Measurements from ENCODE around the gene RRAD. TPM values are rescaled to one million over a fixed set of nuclear protein-coding genes. Genes with fewer than 3 reads are reported as not detected.

RRAD gene
- total and polyA plus RNA-seq, 4 experiments from 2014 or later: 0.29 to 0.58 TPM; not detected in 2

- no peaks in the 10 kb centered on the region for H3K36me3 Mint-ChIP-seq
Observed at GRCh38 chr16:66904846-66905632, 20.3 kb downstream of the RRAD start.

DNA sequence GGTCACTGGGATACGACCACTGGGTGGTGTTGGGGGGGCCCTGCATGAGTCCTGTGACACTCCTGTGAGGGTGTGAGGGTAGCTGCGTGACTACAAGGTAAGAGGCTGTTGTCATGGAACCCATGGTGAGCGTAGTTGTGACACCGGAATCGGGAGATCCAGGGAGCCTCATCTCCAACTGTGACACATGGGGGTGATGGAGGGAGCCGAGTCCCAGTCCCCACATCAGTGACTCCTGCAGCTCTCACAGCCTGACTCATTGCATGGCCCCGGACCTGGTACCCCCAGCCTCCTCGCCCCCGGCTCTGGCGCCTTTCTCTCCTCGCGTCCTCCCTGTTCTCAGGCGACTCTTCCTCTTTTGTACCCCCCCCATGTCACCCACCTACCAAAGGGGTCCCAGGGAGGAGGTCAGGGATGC lies 20.9 kb downstream of the RRAD start:
- POLR2A ChIA-PET (ENCODE audit: partially characterized antibody): no interaction called here
- no peaks in the 10 kb centered on the region for H3K9me3 ChIP-seq (ENCODE audit: control insufficient read depth in 1 of 2, low read length in 2 of 2)
- DNase-seq: no peak
- no peak overlapping the region for H3K4me3 ChIP-seq (ENCODE audit: low read length in 2 of 2)
- Mint-ChIP-seq H3K27ac (no peak overlapping the region), H3K4me1 (peaks cover 5 to 10% (median 8%) of the 10 kb centered on the region in 4 donors), H3K4me3 (no peak overlapping the region), H3K9me3 (no peaks in the 10 kb centered on the region), H3K27me3 (no peaks in the 10 kb centered on the region), H3K36me3 (no peaks in the 10 kb centered on the region)
- no peak overlapping the region for H3K27ac ChIP-seq (ENCODE audit: low read depth, low read length)
- intact Hi-C loops (cut with micrococcal nuclease): no loop called here
- H3K4me1 ChIP-seq (ENCODE audit: insufficient read depth, low read length): peaks cover 11% of the 10 kb centered on the region
- CTCF ChIA-PET (ENCODE audit: partially characterized antibody): interaction anchor here (1.6 to 1.7 kb wide), 2 partner anchors 9 to 37 kb away, joined by 4 read pairs; no protein-coding TSS in a partner anchor
- H3K36me3 ChIP-seq (ENCODE audit: insufficient read depth, low read length): no peaks in the 10 kb centered on the region
- no peaks in the 10 kb centered on the region for H3K27me3 ChIP-seq (ENCODE audit: insufficient read depth, low read length)

More at GRCh38 chr16:66904846-66905632, 20.3 kb downstream of the RRAD start:
- H3K4me1 ChIP-seq (ENCODE audit: insufficient read depth, low read length): peaks cover 11% of the 10 kb centered on the region
- H3K36me3 ChIP-seq (ENCODE audit: insufficient read depth, low read length): no peaks in the 10 kb centered on the region
- H3K27ac ChIP-seq (ENCODE audit: low read depth, low read length): no peak overlapping the region
- H3K4me3 ChIP-seq (ENCODE audit: low read length in 2 of 2): no peak overlapping the region
- no peaks in the 10 kb centered on the region for H3K9me3 Mint-ChIP-seq
- no peaks in the 10 kb centered on the region for H3K27me3 Mint-ChIP-seq
- POLR2A ChIA-PET (ENCODE audit: partially characterized antibody): no interaction called here
- H3K27me3 ChIP-seq (ENCODE audit: insufficient read depth, low read length): no peaks in the 10 kb centered on the region
- no peak overlapping the region for H3K27ac Mint-ChIP-seq
- intact Hi-C loops (cut with micrococcal nuclease): no loop called here
- no peak for DNase-seq
- no peaks in the 10 kb centered on the region for H3K9me3 ChIP-seq (ENCODE audit: control insufficient read depth in 1 of 2, low read length in 2 of 2)
- peaks cover 5 to 10% (median 8%) of the 10 kb centered on the region in 4 donors for H3K4me1 Mint-ChIP-seq
- CTCF ChIA-PET (ENCODE audit: partially characterized antibody): interaction anchor here (1.7 kb wide), 1 partner anchor 10 kb away, joined by 4 read pairs; no protein-coding TSS in a partner anchor
- H3K4me3 Mint-ChIP-seq: no peak overlapping the region

DNA sequence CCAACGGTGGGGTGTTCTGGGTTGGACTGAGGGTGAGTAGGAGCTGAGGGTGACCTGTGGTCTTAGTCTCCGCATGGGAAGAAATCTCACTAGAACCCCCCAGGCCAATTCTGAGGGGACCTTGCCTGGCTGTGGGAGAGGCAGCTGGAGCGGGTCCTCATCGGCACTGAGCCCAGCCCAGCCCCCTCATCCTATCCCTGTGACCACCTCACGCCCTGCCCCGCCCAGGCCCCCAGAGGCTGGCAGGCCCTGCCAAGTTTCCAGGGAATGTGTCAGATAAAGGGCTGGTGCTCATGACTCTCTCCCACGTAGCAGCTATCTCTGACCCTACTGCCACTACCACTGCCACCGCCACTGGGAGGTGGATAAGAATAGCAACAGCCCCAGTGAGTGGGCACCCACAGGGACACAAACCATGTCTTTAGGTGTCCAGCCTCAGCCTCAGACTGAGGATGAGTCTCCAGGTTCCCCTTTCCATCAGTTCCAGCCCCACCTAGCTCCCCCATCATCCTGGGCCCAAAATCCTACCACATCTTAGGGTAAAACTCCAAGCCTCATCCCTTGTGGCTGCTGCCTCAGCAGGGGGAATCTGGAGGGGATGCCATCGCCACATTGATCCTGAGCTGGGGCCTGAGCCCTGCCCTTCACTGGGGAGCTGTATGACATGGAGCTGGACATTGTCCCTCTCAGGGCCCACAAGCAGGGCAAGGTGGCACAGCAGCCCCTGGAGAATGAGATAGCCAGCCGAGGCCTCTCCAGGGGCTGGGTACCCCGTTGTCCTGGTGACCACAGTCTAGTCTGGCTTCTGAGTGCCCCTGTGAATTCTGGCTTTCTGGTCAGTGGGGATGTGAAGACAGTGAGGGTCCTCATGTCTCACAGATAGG lies 21.5 kb downstream of the RRAD start:
- no peaks in the 10 kb centered on the region for H3K36me3 Mint-ChIP-seq
- Histone ChIP-seq H3K27me3 (ENCODE audit: insufficient read depth, low read length) (no peaks in the 10 kb centered on the region), H3K36me3 (ENCODE audit: insufficient read depth, low read length) (no peaks in the 10 kb centered on the region), H3K9me3 (ENCODE audit: control insufficient read depth in 1 of 2, low read length in 2 of 2) (no peaks in the 10 kb centered on the region), H3K4me3 (ENCODE audit: low read length in 2 of 2) (no peak overlapping the region), H3K4me1 (ENCODE audit: insufficient read depth, low read length) (peaks cover 11% of the 10 kb centered on the region), H3K27ac (ENCODE audit: low read depth, low read length) (no peak overlapping the region)
- no peaks in the 10 kb centered on the region for H3K9me3 Mint-ChIP-seq
- H3K27me3 Mint-ChIP-seq: no peaks in the 10 kb centered on the region
- POLR2A ChIA-PET (ENCODE audit: partially characterized antibody): no interaction called here
- H3K4me1 Mint-ChIP-seq: peaks cover 5 to 10% (median 8%) of the 10 kb centered on the region in 4 donors
- no peak for DNase-seq
- H3K27ac Mint-ChIP-seq: no peak overlapping the region
- no peak overlapping the region for H3K4me3 Mint-ChIP-seq
- intact Hi-C loops (cut with micrococcal nuclease): no loop called here
- CTCF ChIA-PET (ENCODE audit: partially characterized antibody): interaction anchor here (1.6 kb wide), 1 partner anchor 36 kb away, joined by 4 read pairs; no protein-coding TSS in a partner anchor

- Histone ChIP-seq H3K4me1 (ENCODE audit: insufficient read depth, low read length) (peaks cover 11% of the 10 kb centered on the region), H3K27me3 (ENCODE audit: insufficient read depth, low read length) (no peaks in the 10 kb centered on the region), H3K27ac (ENCODE audit: low read depth, low read length) (no peak overlapping the region), H3K9me3 (ENCODE audit: control insufficient read depth in 1 of 2, low read length in 2 of 2) (no peaks in the 10 kb centered on the region), H3K36me3 (ENCODE audit: insufficient read depth, low read length) (no peaks in the 10 kb centered on the region), H3K4me3 (ENCODE audit: low read length in 2 of 2) (no peak overlapping the region)
- H3K27ac Mint-ChIP-seq: no peak overlapping the region
- CTCF ChIA-PET (ENCODE audit: partially characterized antibody): interaction anchor here (1.6 kb wide), 1 partner anchor 35 kb away, joined by 4 read pairs; no protein-coding TSS in a partner anchor
- no peak overlapping the region for H3K4me3 Mint-ChIP-seq
- H3K9me3 Mint-ChIP-seq: no peaks in the 10 kb centered on the region
- peaks cover 5 to 10% (median 8%) of the 10 kb centered on the region in 4 donors for H3K4me1 Mint-ChIP-seq
- H3K36me3 Mint-ChIP-seq: no peaks in the 10 kb centered on the region
- no peak for DNase-seq
- H3K27me3 Mint-ChIP-seq: no peaks in the 10 kb centered on the region
- intact Hi-C loops (cut with micrococcal nuclease): no loop called here
- POLR2A ChIA-PET (ENCODE audit: partially characterized antibody): interaction anchor here (1.2 kb wide), 1 partner anchor 22 kb away, joined by 3 read pairs; the partner anchor contains the start of gene PDP2
Observed at GRCh38 chr16:66902648-66903543, 22.4 kb downstream of the RRAD start.

DNA sequence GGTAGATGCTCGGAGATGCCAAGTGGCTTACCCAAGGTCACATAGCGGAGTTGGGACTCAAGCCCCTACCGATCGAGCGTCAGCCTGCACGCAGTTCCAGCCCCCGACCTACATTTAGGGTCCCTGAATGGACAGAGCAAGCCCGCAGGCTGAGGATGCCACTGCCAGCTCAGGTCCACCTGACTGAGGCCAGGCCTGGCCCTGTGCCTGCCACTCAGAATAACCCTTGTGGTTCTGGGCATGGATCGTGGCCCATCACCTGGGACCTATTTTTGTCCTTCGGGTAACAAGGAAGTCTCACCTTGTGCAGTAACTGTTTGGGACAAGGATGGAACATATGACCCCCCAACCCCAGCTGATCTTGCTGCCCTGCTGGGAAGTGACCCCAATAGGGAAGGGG lies 23.7 kb downstream of the RRAD start:
- Histone ChIP-seq H3K9me3 (ENCODE audit: control insufficient read depth in 1 of 2, low read length in 2 of 2) (no peaks in the 10 kb centered on the region), H3K27ac (ENCODE audit: low read depth, low read length) (no peak overlapping the region), H3K36me3 (ENCODE audit: insufficient read depth, low read length) (no peaks in the 10 kb centered on the region), H3K4me3 (ENCODE audit: low read length in 2 of 2) (no peak overlapping the region), H3K4me1 (ENCODE audit: insufficient read depth, low read length) (peaks cover 11% of the 10 kb centered on the region), H3K27me3 (ENCODE audit: insufficient read depth, low read length) (no peaks in the 10 kb centered on the region)
- Mint-ChIP-seq H3K27me3 (no peaks in the 10 kb centered on the region), H3K4me3 (no peak overlapping the region), H3K4me1 (peaks cover 5 to 10% (median 8%) of the 10 kb centered on the region in 4 donors), H3K27ac (no peak overlapping the region), H3K9me3 (no peaks in the 10 kb centered on the region), H3K36me3 (no peaks in the 10 kb centered on the region)
- ChIA-PET CTCF (ENCODE audit: partially characterized antibody) (no interaction called here), POLR2A (ENCODE audit: partially characterized antibody) (no interaction called here)
- intact Hi-C loops (cut with micrococcal nuclease): no loop called here
- DNase-seq: no peak

DNA sequence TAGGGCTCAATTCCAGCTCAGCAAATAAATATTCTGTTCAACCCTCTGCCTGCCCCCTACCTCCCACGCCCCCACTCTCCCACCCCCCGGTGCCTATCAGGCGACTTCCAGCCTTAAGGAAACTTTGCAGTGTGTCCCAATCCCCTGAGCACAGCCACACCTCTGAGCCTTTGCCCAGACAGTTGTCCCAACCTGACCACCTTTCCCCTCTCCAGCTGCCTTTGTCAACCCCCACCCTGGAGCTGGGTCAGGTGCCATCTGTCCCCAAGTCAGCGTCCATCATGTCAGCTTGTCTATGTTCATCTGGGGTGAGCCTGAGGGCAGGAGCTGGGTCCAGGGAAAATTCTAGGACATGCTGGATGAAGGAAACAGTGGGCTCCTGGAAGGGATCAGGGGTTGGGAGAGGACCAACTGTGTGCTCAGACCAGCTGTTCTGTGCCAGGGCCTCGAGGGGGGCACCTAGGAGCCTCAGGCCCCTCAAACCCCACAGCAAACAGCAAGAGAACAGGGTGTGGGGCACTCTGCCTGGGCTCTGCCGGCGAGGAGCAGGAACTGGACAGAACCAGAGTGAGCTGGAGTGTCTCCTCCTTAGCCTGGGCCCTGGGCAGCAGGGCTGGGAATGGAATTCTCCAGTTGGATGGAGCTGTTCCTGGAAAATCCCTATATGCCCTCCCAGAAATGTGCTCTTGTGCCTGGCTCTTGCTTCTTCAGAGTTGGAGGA lies 24.5 kb downstream of the RRAD start:
- no peaks in the 10 kb centered on the region for H3K27me3 ChIP-seq (ENCODE audit: insufficient read depth, low read length)
- Mint-ChIP-seq H3K4me3 (no peak overlapping the region), H3K9me3 (no peaks in the 10 kb centered on the region), H3K27me3 (no peaks in the 10 kb centered on the region), H3K27ac (peak overlapping the region in 1 of 7 donors; percentile 5), H3K4me1 (peaks cover 2 to 6% (median 3%) of the 10 kb centered on the region in 4 donors), H3K36me3 (no peaks in the 10 kb centered on the region)
- no peaks in the 10 kb centered on the region for H3K36me3 ChIP-seq (ENCODE audit: insufficient read depth, low read length)
- H3K4me3 ChIP-seq (ENCODE audit: low read length in 2 of 2): no peak overlapping the region
- no peak for DNase-seq
- POLR2A ChIA-PET (ENCODE audit: partially characterized antibody): no interaction called here
- no peaks in the 10 kb centered on the region for H3K9me3 ChIP-seq (ENCODE audit: control insufficient read depth in 1 of 2, low read length in 2 of 2)
- H3K4me1 ChIP-seq (ENCODE audit: insufficient read depth, low read length): peaks cover 6% of the 10 kb centered on the region
- CTCF ChIA-PET (ENCODE audit: partially characterized antibody): no interaction called here
- intact Hi-C loops (cut with micrococcal nuclease): no loop called here
- no peak overlapping the region for H3K27ac ChIP-seq (ENCODE audit: low read depth, low read length)

Measured in CD4-positive, alpha-beta memory T cell (primary cell).